H1 (cell line): ENCODE measurements around the gene SPDYC. TPM values are rescaled to one million over a fixed set of nuclear protein-coding genes. Genes with fewer than 3 reads are reported as not detected.

Experiments used
- EGR1 ChIP-seq: IDR thresholded peaks from 2 replicates; pipeline ENCODE4 v1.6.1; 2011; ENCODE audit warnings: low read depth, low read length, borderline replicate concordance
- KDM4A ChIP-seq: IDR thresholded peaks from one replicate; pipeline ENCODE4 v1.7.1; 2012; ENCODE audit warnings: low read depth, mild to moderate bottlenecking, moderate library complexity, low read length, inconsistent platforms; ENCODE audit not compliant: severe bottlenecking
- MAX ChIP-seq: IDR thresholded peaks from 2 replicates; pipeline ENCODE4 v1.6.1; 2012; ENCODE audit warnings: inconsistent platforms
- POLR2A ChIP-seq, 2 experiments: IDR thresholded peaks; 1 replicate in 1 of 2; 2 replicates in 1 of 2; pipeline ENCODE4 v1.6.1; 2011; ENCODE audit warnings: low read depth in 2 of 2, low read length in 2 of 2, mild to moderate bottlenecking in 2 of 2; ENCODE audit errors: control extremely low read depth in 1 of 2
- RNF2 ChIP-seq: fragments of 200-900, 300-1000 bp; sonication (generic); IDR thresholded peaks from 2 replicates; pipeline ENCODE4 v1.7.1; 2016; ENCODE audit warnings: borderline replicate concordance, low read depth, mild to moderate bottlenecking, antibody characterized with exemption, low read length; ENCODE audit not compliant: poor library complexity, severe bottlenecking; ENCODE audit errors: missing control alignments
- SP4 ChIP-seq: IDR thresholded peaks from 2 replicates; pipeline ENCODE4 v1.6.1; 2012; ENCODE audit warnings: low read length, inconsistent platforms
- TBP ChIP-seq: IDR thresholded peaks from 2 replicates; pipeline ENCODE4 v1.6.1; 2011; ENCODE audit warnings: low read depth, low read length, improper control_type of control experiment
- USF2 ChIP-seq: IDR thresholded peaks from 2 replicates; pipeline ENCODE4 v1.6.1; 2011; ENCODE audit warnings: low read length, improper control_type of control experiment
- polyA plus RNA-seq, 7 experiments: library from polyadenylated mRNA; depleted of rRNA in 3 of 7; stranded (reverse) in 5 of 7; unstranded in 2 of 7; fragments of >200 nt in 5 of 7; fragments of 200-250 nt in 2 of 7; gene quantifications; 1 replicate in 5 of 7; 2 replicates in 1 of 7; 4 replicates in 1 of 7; pipeline versions ENCODE4 v1.2.1 to v1.2.3, GENCODE V29; 2011 to 2013; ENCODE audit warnings: missing spikeins in 2 of 7, mixed read lengths in 2 of 7
- total RNA-seq: library from RNA; stranded (reverse); fragmentation: NEBNext Ultra II Directional; extraction: Animal tissue kit (Norgen Biotek cat#: 25700); gene quantifications from 2 replicates; pipeline ENCODE4 v1.2.1, GENCODE V29; 2021

The SPDYC gene
- total and polyA plus RNA-seq, 2 of the 8 experiments (the other 6 are each of a cell fraction or from before 2014, with no cell fraction given), result 0.15 TPM; not detected in 1

GRCh38 chr11:65182258-65183170 lies 12.5 kb downstream of the SPDYC start (continued):
- TF ChIP-seq RNF2 (no peak), SP4 (no peak), KDM4A (peak; percentile 11), POLR2A (IDR thresholded peaks at IDR 0.05; ENCODE audit: control extremely low read depth in 1 of 2, low read depth in 2 of 2, low read length in 2 of 2) (peak in 1 of 2 experiments; percentile 60; a peak in 2 of 3 replicates), MAX (peak; percentile 70), TBP (0 out of 2 replicates have a peak, but pooled peaks have one; percentile 27), EGR1 (0 out of 2 replicates have a peak, but pooled peaks have one; percentile 14), USF2 (peak; percentile 62)
